GM18502 (cell line): ENCODE results near the gene PSMG1.
A peak's percentile ranks its signal among the peaks of the same experiment; 100 is the strongest.
"Not testable (repeated sequence)": the region's sequence is repeated elsewhere in the genome, so short reads cannot be mapped to it uniquely, and the experiment has no call there.

Source experiments
- ATAC-seq: cut with Tn5 transposase; IDR thresholded peaks from one replicate; pipeline ENCODE4 v1.9.1; 2021; ENCODE audit warnings: mild to moderate bottlenecking; ENCODE audit not compliant: unreplicated experiment, poor library complexity

PSMG1 gene, protein sequence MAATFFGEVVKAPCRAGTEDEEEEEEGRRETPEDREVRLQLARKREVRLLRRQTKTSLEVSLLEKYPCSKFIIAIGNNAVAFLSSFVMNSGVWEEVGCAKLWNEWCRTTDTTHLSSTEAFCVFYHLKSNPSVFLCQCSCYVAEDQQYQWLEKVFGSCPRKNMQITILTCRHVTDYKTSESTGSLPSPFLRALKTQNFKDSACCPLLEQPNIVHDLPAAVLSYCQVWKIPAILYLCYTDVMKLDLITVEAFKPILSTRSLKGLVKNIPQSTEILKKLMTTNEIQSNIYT

DNA sequence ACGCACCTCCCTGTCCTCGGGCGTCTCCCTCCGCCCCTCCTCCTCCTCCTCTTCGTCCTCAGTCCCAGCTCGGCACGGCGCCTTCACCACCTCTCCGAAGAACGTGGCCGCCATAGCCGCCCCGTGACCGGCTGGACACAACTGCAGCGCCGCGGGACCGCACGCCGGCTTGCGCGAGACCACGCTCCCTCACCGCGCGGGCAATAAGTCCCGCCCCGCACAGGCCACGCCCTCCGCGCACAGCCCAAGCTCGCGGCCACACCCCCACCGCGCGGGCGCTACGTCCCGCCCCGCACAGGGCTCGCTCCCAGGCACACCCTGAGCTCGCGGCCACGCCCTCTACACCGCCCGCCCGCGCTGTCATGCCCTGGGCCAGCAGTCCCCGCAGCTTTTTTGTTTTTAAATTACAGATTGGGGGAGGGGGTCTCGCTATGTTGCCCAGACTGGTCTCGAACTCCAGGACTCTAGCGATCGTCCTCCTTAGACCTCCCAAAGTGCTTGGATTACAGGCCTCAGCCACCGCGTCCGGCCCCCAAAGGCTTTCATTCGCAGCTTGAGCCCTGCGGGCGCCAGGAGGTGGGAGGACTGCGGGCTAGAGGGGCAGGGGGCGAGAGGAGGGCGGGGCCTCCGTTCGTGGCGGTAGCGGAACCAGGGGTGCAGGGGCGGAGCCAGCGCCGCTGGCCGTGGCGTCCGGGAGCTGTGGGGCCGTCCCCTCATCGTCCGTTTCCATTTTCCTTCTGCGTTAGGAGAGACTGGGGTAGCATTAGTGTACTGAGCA is at the start of gene PSMG1:
PSMG1 (minus strand) TSS at position 180 of the 778 bp plus-strand sequence; CDS start at position 114, 66 bp downstream.
- ATAC-seq, result peak; percentile 88

DNA sequence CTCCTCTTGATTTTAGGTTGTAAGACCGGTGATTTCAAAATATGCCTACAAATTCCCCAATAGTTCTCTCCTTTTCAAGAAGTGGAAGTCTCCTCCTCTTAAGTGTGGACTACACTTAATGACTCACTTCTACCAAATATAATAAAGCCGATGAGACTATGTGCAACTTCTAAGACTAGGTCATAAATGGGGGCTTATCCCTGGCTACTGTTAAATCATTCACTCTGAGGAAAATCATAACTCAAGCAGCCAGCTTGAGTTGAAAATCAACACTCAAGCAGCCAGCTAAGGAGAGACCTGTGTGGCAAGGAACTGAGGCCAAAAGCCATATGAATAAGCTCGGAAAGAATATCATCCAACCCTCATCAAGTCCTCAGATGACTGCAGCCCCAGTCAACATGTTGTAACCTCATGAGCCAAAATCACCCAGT is 49.6 kb upstream of the PSMG1 start:
- no peak for ATAC-seq

DNA sequence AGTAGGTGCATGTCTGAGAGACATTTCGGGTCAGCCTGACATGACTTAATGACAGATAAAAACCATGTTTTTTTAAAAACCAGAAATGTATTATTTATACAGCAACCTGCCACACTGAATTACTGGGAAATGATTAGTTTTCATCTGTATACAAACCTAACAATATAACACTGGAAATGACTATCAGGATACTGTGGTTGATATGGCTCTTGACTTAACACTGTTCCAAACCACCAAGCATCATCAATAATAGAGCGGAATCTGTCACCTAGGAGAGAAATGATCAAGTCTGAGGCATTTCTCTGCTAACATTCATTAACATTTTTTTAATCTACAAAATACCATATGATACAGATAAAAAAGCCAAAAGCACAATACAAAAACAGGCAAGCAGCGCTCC is 41.7 kb upstream of the PSMG1 start:
- no peak for ATAC-seq

DNA sequence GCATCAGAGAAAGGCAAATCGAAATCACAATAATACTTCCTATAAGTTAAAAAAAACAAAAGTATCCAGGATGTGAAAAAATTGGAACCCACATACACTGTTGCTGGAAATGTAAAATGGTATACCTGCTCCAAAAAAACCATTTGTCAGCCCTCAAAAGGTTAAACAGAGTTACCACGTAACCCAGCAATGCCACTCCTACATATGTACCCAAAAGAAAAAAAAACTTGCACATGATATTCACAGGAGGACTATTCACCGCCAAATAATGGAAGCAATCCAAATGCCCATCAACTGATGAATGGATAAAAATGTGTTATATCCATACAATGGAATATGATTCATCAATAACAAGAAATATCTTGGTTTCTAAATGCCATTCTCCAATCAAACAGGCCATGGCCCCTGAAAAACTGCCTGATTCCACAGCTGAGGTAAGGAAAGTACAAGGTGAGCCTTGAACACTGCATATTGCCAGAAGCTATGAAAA is 38.8 kb upstream of the PSMG1 start:
- no peak for ATAC-seq

DNA sequence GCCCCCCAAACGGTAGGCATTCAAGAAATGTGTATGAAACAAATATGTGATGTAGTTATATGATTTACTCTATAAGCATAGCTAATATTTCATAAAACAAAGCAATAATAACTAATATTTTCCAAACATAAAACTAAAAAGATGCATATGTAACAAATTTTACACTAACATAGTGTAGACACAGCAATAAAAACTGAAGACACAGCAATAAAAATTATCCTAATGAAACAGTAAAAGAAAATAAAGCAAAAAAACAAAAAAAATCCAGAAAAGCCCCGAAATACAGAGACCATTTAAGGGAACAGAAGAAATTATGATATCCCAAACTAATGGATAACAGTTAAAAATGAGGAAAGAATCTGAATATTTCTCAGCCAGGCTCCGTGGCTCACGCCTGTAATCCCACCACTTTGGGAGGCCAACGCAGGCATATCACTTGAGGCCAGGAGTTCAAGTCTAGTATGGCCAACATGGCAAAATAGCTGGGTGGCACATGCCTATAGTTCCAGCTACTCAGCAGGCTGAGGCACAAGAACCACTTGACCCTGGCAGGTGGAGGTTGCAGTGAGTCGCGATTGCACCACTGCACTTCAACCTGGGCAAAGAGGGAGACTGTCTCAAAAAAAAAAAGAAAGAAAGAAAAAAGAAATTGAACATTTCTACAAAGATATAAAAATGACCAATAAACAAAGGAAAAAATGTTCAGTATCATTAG is 38.2 kb upstream of the PSMG1 start:
- no peak for ATAC-seq

DNA sequence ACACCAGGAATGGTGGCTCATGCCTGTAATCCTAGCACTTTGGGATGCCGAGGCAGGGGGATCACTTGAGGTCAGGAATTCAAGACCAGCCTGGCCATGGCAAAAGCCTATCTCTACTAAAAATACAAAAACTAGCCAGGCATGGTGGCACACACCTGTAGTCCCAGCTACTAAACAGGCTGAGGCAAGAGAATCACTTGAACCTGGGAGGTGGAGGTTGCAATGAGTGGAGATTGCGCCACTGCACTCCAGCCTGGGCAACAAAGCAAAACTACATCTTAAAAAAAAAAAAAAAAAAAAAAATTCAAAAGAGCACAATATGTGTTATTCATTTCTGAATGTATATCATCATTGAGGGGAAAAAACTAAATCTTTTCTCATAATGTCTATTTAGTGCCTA is 37.6 kb upstream of the PSMG1 start:
- not testable (repeated sequence) for ATAC-seq

DNA sequence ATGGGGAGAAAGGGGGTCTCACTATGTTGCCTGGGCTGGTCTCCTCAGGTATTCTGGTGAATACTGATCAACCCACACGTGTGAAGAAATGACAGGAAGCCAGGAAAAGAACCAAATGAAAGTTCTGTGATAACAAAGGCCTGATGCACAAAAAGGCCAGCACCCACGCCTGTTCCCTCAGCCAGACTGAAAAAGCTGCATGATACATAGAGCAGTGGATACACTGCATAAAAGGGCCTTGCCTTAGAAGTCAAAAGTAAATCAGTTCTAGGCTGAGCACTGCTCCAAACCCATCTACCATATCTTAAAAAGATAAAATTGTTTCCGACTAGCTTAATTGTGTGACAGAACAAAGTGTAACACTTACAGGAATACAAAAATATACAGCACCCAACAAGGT is 36.9 kb upstream of the PSMG1 start:
- ATAC-seq, result no peak

DNA sequence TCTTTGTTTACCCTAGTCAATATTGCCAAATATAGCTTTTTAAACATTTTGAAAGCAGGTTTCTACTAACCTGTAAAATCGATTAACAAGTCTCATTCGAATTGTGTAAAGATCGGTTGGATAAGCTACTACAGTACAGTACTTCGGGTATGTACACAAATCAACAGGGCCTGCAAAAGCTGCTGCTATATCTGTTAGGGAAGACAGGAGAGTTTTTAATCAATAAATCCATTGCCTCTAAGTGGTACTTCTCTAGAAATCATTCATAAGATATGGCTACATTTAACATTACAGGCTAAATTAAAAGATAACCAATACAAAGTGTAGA is 34.8 kb upstream of the PSMG1 start:
- no peak for ATAC-seq

DNA sequence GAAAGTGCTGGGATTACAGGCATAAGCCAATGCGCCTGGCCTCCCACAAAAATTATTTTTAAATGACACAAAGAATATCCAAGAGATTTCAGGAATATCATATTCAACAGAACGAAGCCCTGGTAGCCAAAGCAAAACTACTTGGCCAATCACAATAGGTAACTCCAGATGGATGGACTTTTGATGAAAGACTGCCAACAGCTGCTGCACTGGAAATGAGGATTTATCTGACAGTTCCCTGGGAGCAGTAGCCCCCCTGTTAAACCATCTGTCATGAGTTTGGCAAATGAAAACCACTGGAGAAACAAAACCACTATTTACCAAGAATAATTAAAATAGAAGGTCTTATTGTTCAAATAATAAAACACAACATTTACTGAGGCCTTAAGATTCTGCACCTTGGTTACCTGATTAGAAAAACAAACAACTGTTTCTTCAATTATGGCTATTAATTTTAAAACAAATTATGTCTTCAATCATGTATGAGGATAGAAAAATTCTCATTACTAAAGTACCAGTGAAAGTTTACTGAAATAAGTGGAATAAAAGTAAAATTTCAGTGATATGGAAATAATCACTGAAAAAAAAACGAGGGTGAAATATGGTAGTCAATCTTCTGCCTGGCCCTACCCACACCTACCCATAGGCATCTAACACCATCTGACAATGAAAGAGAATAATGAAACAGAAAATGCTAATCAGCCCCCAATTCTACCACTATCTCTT is 34.3 kb upstream of the PSMG1 start:
- no peak for ATAC-seq

DNA sequence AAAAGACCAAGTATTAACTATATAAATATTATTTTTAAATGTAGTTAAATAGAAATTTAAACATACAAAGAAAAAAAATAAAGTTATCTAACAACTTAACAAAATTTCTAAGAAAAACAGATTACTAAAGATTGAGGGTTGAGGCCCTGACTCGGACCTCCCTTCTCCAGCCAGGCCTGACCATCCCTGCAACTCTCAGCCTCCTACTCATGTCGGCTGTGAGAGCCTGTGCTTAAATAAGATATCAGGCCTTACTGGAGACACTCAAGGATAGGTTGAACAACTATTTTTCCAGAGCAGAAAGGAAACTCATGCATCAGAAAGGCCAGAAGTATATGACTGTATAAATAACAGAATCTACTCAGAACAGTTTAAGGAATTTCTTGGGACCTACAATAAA is 33.0 kb upstream of the PSMG1 start:
- no peak for ATAC-seq

DNA sequence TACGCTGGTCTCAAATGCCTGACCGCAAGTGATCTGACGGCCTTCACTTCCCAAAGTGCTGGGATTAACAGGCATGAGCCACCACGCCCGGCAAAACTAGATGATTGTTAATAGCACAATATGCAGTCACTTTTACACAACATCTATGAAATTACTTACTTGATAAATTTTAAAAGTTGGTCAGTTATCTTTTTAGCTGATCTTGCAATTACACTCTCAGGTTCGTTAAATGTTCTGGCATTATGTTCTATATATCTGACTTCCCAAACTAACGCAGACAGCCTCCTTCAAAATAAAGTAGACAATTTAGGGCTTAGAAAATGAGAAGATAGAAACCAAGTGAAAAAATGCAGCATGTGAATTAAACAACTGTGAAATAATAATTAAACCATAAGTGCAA is 31.8 kb upstream of the PSMG1 start:
- ATAC-seq, result no peak

DNA sequence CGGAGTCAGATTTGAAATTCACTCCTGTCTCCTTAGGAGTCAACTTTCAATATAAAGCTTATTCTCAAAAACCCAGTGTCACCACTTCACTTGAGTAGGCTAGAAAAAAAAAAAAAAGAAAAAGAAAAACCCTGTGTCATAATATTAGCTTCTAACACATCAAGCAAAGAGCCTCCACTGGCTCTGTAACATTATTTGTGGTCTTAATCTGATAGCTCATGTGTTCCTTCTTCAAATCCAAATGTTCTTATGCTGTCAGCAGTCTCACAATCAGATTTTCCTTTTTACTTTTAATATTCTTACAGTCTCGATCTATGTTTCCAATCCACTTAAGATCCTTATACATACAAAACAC is 26.1 kb upstream of the PSMG1 start:
- ATAC-seq, result no peak

DNA sequence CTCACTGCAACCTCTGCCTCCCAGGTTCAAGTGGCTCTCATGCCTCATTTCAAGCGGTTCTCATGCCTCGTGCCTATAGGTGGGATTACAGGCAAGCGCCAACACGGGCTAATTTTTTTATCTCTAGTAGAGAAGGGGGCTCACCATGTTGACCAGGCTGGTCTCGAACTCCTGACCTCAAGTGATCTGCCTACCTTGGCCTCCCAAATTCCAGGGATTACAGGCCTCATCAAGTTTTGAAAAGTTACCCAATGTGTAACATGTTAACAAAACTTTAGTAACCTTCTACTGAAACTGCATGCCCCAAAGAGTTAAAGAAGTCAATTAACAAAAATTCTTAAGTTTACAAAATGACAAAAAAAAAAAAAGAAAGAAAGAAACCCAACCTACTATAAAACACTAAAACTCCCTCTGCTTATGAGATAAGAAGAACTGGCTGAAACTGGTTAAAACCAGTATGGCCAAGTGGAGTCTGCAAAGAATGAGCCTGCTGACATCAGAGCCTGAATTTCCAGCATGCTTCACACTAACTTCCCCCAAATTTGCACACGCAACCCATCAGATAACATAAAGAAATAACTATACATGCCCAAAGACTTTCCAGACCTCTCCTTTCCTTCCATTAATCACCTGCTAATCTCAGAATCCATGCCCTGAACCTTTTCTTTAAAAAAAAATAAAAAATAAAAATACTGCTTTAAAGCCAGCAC is 25.5 kb upstream of the PSMG1 start:
- ATAC-seq, result no peak

DNA sequence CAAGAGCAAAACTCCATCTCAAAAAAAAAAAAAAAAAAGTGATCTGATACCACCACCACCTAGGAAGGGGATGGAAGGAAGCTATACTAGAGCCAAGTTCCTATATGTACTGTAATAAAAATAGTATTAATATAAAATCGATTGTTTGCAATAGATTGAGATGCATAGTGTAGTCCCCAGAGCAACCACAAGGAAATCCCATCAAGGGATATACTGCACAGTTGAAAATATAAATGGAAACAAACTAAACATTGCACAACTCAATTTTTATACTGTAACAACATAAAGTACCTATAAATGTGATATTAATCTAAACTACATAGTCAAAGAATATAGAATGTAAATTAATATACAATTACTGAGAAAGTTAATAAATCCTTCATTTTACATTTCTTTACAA is 20.9 kb upstream of the PSMG1 start:
- ATAC-seq, result no peak

DNA sequence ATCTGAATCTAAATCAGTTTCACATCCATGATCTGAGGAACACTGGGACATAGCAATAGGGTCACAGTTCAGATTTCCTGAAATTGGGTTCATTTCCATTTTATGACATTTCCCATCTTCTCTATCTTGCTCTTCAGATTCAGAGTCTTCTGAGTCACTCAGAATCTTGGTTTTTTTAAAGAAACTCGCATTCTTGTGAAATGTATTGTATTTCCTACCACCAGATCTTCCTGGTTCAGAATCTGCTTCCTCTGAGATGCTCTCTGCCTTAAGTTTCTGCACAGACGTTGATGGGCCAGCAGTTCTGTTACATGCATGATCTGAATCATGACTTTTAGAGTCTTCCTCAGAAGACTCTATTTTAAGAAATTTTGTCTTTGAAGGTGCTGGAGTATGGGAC is 15.5 kb upstream of the PSMG1 start:
- ATAC-seq, result no peak

DNA sequence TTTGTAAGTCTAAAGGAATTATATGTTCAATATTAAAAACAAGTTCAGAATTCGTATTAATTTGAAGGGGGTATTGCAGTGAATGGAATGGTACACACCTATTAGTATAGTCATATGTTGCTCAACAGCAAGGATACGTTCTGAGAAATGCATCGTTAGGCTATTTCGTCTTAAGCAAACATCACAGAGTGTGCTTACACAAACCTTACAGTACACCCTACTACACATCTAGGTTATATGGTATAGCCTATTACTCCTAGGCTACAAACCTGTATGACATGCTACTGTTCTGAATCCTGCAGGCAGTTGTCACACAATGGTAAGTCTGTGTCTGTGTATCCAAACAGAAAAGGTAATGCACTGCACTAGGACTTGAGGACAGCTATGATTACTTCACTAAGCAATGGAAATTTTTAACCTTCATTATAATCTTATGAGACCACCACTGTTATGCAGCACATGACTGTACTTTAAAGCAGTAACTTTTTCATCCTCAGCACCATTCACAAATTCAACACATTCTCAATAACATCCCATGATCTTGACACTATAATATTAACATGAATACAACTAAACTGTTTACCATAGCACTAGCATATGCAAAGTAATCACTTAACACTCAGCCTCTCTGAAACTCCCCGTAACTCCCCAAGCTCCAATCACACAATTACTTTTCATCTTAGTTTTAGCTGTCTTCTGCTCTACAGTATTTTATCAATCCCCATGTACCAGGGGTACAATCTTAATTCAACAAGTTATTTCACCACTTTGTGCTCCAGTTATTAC is 14.4 kb upstream of the PSMG1 start:
- ATAC-seq, result no peak

DNA sequence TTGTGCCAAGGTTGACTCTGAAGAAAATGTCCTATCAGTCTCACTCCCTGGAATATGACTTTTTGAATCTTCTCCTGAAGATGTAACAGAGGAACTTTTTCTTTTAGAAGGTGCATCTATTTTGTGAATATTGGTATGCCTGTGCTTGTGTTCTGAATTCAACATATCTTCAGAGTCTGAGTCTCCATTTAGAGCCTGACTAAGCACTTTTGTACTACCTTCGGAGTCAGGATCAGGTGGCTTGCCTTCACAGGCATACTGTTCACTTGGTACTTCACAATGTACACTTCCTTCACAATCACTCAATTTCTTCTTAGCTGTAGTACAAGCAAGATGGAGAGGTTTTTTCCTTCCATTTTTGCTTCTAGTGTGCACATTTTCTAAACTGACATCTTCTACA is 13.6 kb upstream of the PSMG1 start:
- no peak for ATAC-seq

DNA sequence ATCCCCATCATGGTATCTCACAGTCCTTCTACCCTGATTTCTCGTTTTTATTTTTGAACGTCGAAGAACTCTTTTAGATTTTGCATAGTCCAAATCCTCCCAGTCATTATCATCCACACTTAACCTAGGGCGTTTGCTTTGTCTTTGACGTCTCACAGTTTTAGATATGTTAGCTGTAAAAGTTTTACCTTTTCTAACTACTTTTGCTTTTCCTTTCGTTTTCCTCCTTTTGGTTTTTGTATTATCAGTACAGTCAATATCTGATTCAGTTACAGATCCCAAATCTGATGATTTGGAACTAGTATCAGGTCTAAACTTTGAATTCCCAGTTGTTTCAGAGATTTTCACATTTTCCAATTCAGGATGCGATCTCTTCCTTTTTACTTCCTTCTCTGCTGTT is 13.1 kb upstream of the PSMG1 start:
- ATAC-seq, result no peak

DNA sequence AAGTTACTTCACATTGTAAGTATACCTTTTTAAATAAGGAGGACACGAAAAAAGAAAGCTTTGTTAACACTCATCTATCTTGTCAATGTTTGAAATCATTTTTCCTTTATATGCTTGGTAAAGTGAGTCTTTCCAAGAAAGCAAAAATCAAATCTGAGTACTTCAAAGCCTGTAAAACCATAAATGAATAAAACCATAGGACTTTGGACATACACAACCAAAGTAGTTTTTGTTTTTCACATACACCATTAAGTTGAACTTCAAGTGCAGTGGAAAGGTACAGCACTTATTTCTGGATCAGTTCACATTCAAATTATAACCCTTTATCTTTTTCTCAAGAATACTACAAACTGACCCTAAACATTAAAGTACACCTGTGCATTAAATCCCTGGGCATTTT is 10.1 kb upstream of the PSMG1 start:
- no peak for ATAC-seq
